HepG2 (cell line): ENCODE data around the gene CPHXL2. TPM values are rescaled to one million over a fixed set of nuclear protein-coding genes. Genes with fewer than 3 reads are reported as not detected.

Source experiments
- ATF2 ChIP-seq: sonication (generic); formaldehyde crosslinking; IDR thresholded peaks from 2 replicates; pipeline ENCODE4 v1.4.0; 2020; ENCODE audit warnings: missing genetic modification reagents
- CCDC6 ChIP-seq: sonication (generic); formaldehyde crosslinking; IDR thresholded peaks from 2 replicates; pipeline ENCODE4 v1.8.1; 2022; ENCODE audit warnings: mild to moderate bottlenecking, missing genetic modification reagents, moderate library complexity
- CEBPZ ChIP-seq: IDR thresholded peaks from 2 replicates; pipeline ENCODE4 v1.6.1; 2012; ENCODE audit warnings: low read length, improper control_type of control experiment
- GTF2F1 ChIP-seq: fragments of 150-350 bp; IDR thresholded peaks from 2 replicates; pipeline ENCODE4 v1.6.1; 2014; ENCODE audit warnings: low read length
- KMT2B ChIP-seq: IDR thresholded peaks from 2 replicates; pipeline ENCODE4 v1.6.1; 2016; ENCODE audit warnings: missing genetic modification reagents, missing compliant biosample characterization
- SAFB2 ChIP-seq: sonication (generic); formaldehyde crosslinking; IDR thresholded peaks from 2 replicates; pipeline ENCODE4 v1.5.1; 2020; ENCODE audit warnings: missing genetic modification reagents, low read depth, mild to moderate bottlenecking, borderline replicate concordance
- SIN3A ChIP-seq: IDR thresholded peaks from 2 replicates; pipeline ENCODE4 v1.6.1; 2011; ENCODE audit warnings: low read depth, mild to moderate bottlenecking, control low read depth, low read length, borderline replicate concordance
- ZBTB8A ChIP-seq: sonication (generic); formaldehyde crosslinking; IDR thresholded peaks from 2 replicates; pipeline ENCODE4 v1.4.0; 2020; ENCODE audit warnings: mild to moderate bottlenecking, low read depth, missing genetic modification reagents, borderline replicate concordance
- ZNF274 ChIP-seq: sonication (generic); formaldehyde crosslinking; IDR thresholded peaks from 2 replicates; pipeline ENCODE4 v1.5.1; 2020; ENCODE audit warnings: mild to moderate bottlenecking, missing genetic modification reagents
- ZNF773 ChIP-seq: sonication (generic); formaldehyde crosslinking; IDR thresholded peaks from 2 replicates; pipeline ENCODE4 v1.4.0; 2020; ENCODE audit warnings: missing genetic modification reagents, borderline replicate concordance
- ZZZ3 ChIP-seq: sonication (generic); formaldehyde crosslinking; IDR thresholded peaks from 2 replicates; pipeline ENCODE4 v1.4.0; 2020; ENCODE audit warnings: missing genetic modification reagents, mild to moderate bottlenecking, borderline replicate concordance
- polyA plus RNA-seq, 8 experiments: library from polyadenylated mRNA; depleted of rRNA in 3 of 8; stranded (reverse) in 7 of 8; unstranded in 1 of 8; fragments of >200 nt; fragmentation: Illumina TruSeq in 4 of 8; extraction: Trizol in 4 of 8; gene quantifications; 2 replicates each; pipeline versions ENCODE4 v1.2.1 to v1.2.3, GENCODE V29; 2011 to 2016; ENCODE audit warnings: low read depth in 4 of 8, missing spikeins in 1 of 8, mixed read lengths in 1 of 8; ENCODE audit not compliant: insufficient read depth in 1 of 8
- total RNA-seq, 5 experiments: library from RNA; depleted of rRNA; stranded (reverse); fragments of >200 nt; fragmentation: Illumina TruSeq; extraction: Trizol; gene quantifications; 2 replicates each; pipeline ENCODE4 v1.2.3, GENCODE V29; 2016; ENCODE audit warnings: low read depth in 1 of 5
- TF ChIP-seq, protein P1 (sequence below): sonication (generic); formaldehyde crosslinking; IDR thresholded peaks from 2 replicates; pipeline ENCODE4 v1.4.0; 2020; ENCODE audit warnings: missing genetic modification reagents, mild to moderate bottlenecking, borderline replicate concordance
- TF ChIP-seq, protein P2 (sequence below): sonication (generic); formaldehyde crosslinking; IDR thresholded peaks from 2 replicates; pipeline ENCODE4 v1.5.0; 2020; ENCODE audit warnings: mild to moderate bottlenecking, missing genetic modification reagents

CPHXL2 gene
- total and polyA plus RNA-seq, 2 of the 13 experiments (the other 11 are each of a cell fraction or from before 2014, with no cell fraction given): not detected

DNA sequence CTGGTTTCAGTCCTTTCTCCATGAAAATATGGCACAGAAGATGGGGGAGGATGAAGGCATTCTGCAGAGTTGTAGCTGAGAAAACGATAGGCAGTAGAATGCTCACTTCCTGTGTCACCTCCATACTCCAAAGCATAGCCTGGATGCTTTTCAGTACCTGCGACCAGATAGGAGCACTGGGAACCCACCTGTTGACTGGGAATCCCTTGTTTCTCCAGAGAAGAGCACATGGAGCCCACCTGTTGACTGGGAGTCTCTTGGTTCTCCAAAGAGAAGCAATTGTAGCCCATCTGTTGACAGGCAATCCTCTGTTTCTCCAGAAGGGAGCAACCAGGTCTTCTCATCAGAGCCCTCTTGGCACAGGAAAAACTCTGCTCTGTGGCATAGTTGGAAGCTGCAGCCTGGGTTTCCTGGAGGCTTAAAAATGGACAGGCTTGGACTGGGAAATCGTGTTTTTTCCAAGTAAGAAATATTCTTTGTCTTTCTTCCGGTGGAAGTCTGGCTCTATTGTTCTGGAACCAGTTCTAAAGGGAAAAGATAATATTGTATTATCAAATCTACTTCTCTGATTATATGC, 16.0 kb downstream of the CPHXL2 start (continued):
- no peak for TF ChIP-seq CEBPZ
- no peak for TF ChIP-seq CCDC6 (CRISPR knock-in tag)
- TF ChIP-seq ATF2 (CRISPR knock-in tag): no peak
- TF ChIP-seq ZNF773 (CRISPR knock-in tag): no peak
- TF ChIP-seq ZBTB8A (CRISPR knock-in tag): no peak
- TF ChIP-seq ZZZ3: no peak
- TF ChIP-seq, protein P1, sequence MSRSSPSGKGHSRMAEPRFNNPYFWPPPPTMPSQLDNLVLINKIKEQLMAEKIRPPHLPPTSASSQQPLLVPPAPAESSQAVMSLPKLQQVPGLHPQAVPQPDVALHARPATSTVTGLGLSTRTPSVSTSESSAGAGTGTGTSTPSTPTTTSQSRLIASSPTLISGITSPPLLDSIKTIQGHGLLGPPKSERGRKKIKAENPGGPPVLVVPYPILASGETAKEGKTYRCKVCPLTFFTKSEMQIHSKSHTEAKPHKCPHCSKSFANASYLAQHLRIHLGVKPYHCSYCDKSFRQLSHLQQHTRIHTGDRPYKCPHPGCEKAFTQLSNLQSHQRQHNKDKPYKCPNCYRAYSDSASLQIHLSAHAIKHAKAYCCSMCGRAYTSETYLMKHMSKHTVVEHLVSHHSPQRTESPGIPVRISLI (CRISPR knock-in tag): no peak
- TF ChIP-seq KMT2B (CRISPR knock-in tag): no peak
- TF ChIP-seq SAFB2 (CRISPR knock-in tag): no peak
- TF ChIP-seq SIN3A: no peak
- TF ChIP-seq, protein P2, sequence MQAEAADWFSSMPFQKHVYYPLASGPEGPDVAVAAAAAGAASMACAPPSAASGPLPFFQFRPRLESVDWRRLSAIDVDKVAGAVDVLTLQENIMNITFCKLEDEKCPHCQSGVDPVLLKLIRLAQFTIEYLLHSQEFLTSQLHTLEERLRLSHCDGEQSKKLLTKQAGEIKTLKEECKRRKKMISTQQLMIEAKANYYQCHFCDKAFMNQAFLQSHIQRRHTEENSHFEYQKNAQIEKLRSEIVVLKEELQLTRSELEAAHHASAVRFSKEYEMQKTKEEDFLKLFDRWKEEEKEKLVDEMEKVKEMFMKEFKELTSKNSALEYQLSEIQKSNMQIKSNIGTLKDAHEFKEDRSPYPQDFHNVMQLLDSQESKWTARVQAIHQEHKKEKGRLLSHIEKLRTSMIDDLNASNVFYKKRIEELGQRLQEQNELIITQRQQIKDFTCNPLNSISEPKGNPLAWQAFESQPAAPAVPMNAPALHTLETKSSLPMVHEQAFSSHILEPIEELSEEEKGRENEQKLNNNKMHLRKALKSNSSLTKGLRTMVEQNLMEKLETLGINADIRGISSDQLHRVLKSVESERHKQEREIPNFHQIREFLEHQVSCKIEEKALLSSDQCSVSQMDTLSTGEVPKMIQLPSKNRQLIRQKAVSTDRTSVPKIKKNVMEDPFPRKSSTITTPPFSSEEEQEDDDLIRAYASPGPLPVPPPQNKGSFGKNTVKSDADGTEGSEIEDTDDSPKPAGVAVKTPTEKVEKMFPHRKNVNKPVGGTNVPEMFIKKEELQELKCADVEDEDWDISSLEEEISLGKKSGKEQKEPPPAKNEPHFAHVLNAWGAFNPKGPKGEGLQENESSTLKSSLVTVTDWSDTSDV (CRISPR knock-in tag): no peak
- no peak for TF ChIP-seq ZNF274 (CRISPR knock-in tag)
- TF ChIP-seq GTF2F1: no peak
